ENCODE results near the gene NEK3. TPM values are rescaled to one million over a fixed set of nuclear protein-coding genes. Genes with fewer than 3 reads are reported as not detected.
"Not testable (repeated sequence)": the region's sequence is repeated elsewhere in the genome, so short reads cannot be mapped to it uniquely, and the experiment has no call there.

NEK3 gene, protein sequence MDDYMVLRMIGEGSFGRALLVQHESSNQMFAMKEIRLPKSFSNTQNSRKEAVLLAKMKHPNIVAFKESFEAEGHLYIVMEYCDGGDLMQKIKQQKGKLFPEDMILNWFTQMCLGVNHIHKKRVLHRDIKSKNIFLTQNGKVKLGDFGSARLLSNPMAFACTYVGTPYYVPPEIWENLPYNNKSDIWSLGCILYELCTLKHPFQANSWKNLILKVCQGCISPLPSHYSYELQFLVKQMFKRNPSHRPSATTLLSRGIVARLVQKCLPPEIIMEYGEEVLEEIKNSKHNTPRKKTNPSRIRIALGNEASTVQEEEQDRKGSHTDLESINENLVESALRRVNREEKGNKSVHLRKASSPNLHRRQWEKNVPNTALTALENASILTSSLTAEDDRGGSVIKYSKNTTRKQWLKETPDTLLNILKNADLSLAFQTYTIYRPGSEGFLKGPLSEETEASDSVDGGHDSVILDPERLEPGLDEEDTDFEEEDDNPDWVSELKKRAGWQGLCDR
- 11.0 and 11.2 TPM in 2 replicates for total RNA-seq
- polyA plus RNA-seq, result 11.0 and 15.3 TPM in 2 replicates

- Histone ChIP-seq H3K4me2 (peak within 1 kb of the TSS; percentile 74), H2AFZ (peak within 1 kb of the TSS; percentile 76), H3K9me3 (ENCODE audit: low read depth) (no peaks in the 10 kb centered on the region), H3K36me3 (replicated peaks; ENCODE audit: insufficient read depth, low read depth) (no peaks in the 10 kb centered on the region), H3K4me1 (ENCODE audit: insufficient read depth) (peaks cover 16% of the 10 kb centered on the region), H3K79me2 (peaks cover 6% of the 10 kb centered on the region), H3K4me3 (peak within 1 kb of the TSS; percentile 66), H3K27me3 (no peaks in the 10 kb centered on the region), H3K9me2 (replicated peaks; ENCODE audit: insufficient read depth) (no peaks in the 10 kb centered on the region), H3K27ac (peak within 1 kb of the TSS; percentile 90), H4K20me1 (ENCODE audit: insufficient read depth, poor library complexity, severe bottlenecking) (no peaks in the 10 kb centered on the region)
- WGBS (ENCODE audit: low lambda C conversion rate, missing lambda C conversion rate), result 5% methylated on average over 58 of the region's 74 CpGs
- TF ChIP-seq CTCF (IDR thresholded peaks at IDR 0.05; ENCODE audit: poor library complexity), result no peak
- no peak for TF ChIP-seq EZH2phosphoT487 (IDR thresholded peaks at IDR 0.05; ENCODE audit: low read depth, severe bottlenecking, unreplicated experiment)
- no peak for TF ChIP-seq EZH2 (IDR thresholded peaks at IDR 0.05; ENCODE audit: borderline replicate concordance)
- DNase-seq (ENCODE audit: low spot score), result peak; percentile 84
Observed at GRCh38 chr13:52159159-52159982, at the start of gene NEK3. Gene NEK3 (minus strand): TSS chr13:52159597. CDS start chr13:52156191, 3,406 bp downstream.

- 81% methylated on average over 6 of the region's 6 CpGs for WGBS (ENCODE audit: low lambda C conversion rate, missing lambda C conversion rate)
- H3K4me2 ChIP-seq; DNase-seq (ENCODE audit: low spot score): not testable (repeated sequence)
Observed at GRCh38 chr13:52208384-52208783, 49.0 kb upstream of the NEK3 start.

DNA sequence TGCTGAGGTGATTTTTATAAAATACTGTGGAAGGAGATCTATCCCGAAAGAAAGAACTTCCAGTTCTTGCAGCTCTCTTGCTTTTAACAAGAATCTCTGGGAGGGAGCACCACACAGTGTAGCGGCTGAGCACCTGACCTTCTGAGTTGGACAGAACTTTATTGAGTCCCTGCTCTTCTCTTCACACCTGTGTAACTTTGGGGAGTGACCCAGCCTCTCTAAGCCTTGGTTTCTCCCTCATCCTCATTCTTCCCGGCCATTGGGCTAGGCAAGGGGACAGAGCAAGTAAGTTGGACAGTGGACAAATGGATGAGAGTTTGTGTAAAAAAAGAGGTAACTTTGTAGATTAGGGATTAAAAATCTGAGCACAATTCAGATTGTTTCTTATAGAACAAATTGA, 48.5 kb upstream of the NEK3 start:
- not testable (repeated sequence) for H3K27ac ChIP-seq; H3K4me3 ChIP-seq; H4K20me1 ChIP-seq (ENCODE audit: insufficient read depth, poor library complexity, severe bottlenecking); H3K4me2 ChIP-seq; DNase-seq (ENCODE audit: low spot score); H3K9me2 ChIP-seq (replicated peaks; ENCODE audit: insufficient read depth); H3K27me3 ChIP-seq; H3K36me3 ChIP-seq (replicated peaks; ENCODE audit: insufficient read depth, low read depth); H3K79me2 ChIP-seq; H2AFZ ChIP-seq; H3K9me3 ChIP-seq (ENCODE audit: low read depth)
- 93% methylated on average over 3 of the region's 3 CpGs for WGBS (ENCODE audit: low lambda C conversion rate, missing lambda C conversion rate)
- H3K4me1 ChIP-seq (ENCODE audit: insufficient read depth), result peaks cover 12% of the 10 kb centered on the region

More at GRCh38 chr13:52208384-52208783, 49.0 kb upstream of the NEK3 start:
- H3K27me3 ChIP-seq; H3K79me2 ChIP-seq; H3K9me3 ChIP-seq (ENCODE audit: low read depth); H3K9me2 ChIP-seq (replicated peaks; ENCODE audit: insufficient read depth); H3K4me3 ChIP-seq; H4K20me1 ChIP-seq (ENCODE audit: insufficient read depth, poor library complexity, severe bottlenecking); H3K27ac ChIP-seq; H2AFZ ChIP-seq; H3K36me3 ChIP-seq (replicated peaks; ENCODE audit: insufficient read depth, low read depth): not testable (repeated sequence)
- H3K4me1 ChIP-seq (ENCODE audit: insufficient read depth), result peaks cover 12% of the 10 kb centered on the region

GRCh38 chr13:52207337-52207736, 47.9 kb upstream of the NEK3 start:
- not testable (repeated sequence) for DNase-seq (ENCODE audit: low spot score); H3K9me3 ChIP-seq (ENCODE audit: low read depth); H3K4me2 ChIP-seq; H3K36me3 ChIP-seq (replicated peaks; ENCODE audit: insufficient read depth, low read depth); H3K27ac ChIP-seq; H2AFZ ChIP-seq; H3K79me2 ChIP-seq; H3K4me3 ChIP-seq; H4K20me1 ChIP-seq (ENCODE audit: insufficient read depth, poor library complexity, severe bottlenecking); H3K27me3 ChIP-seq; H3K9me2 ChIP-seq (replicated peaks; ENCODE audit: insufficient read depth)
- H3K4me1 ChIP-seq (ENCODE audit: insufficient read depth), result peaks cover 12% of the 10 kb centered on the region
- WGBS (ENCODE audit: low lambda C conversion rate, missing lambda C conversion rate), result 96% methylated on average over 2 of the region's 2 CpGs

- H3K4me3 ChIP-seq; H3K4me2 ChIP-seq; H3K36me3 ChIP-seq (replicated peaks; ENCODE audit: insufficient read depth, low read depth); H2AFZ ChIP-seq; H3K9me2 ChIP-seq (replicated peaks; ENCODE audit: insufficient read depth); H3K27me3 ChIP-seq; H3K9me3 ChIP-seq (ENCODE audit: low read depth); DNase-seq (ENCODE audit: low spot score); H3K79me2 ChIP-seq; H4K20me1 ChIP-seq (ENCODE audit: insufficient read depth, poor library complexity, severe bottlenecking): not testable (repeated sequence)
- H3K4me1 ChIP-seq (ENCODE audit: insufficient read depth), result peaks cover 12% of the 10 kb centered on the region
- H3K27ac ChIP-seq, result peak overlapping the region; percentile 44
- 75% methylated on average over 4 of the region's 4 CpGs for WGBS (ENCODE audit: low lambda C conversion rate, missing lambda C conversion rate)
Observed at GRCh38 chr13:52204546-52204945, 45.1 kb upstream of the NEK3 start.

GRCh38 chr13:52203864-52204263, 44.5 kb upstream of the NEK3 start:
- not testable (repeated sequence) for H3K79me2 ChIP-seq; H3K27me3 ChIP-seq; H4K20me1 ChIP-seq (ENCODE audit: insufficient read depth, poor library complexity, severe bottlenecking); H3K9me3 ChIP-seq (ENCODE audit: low read depth); H3K9me2 ChIP-seq (replicated peaks; ENCODE audit: insufficient read depth); H3K4me3 ChIP-seq; H3K36me3 ChIP-seq (replicated peaks; ENCODE audit: insufficient read depth, low read depth); H2AFZ ChIP-seq; H3K4me2 ChIP-seq
- Histone ChIP-seq H3K27ac (peak overlapping the region; percentile 76), H3K4me1 (ENCODE audit: insufficient read depth) (peaks cover 12% of the 10 kb centered on the region)
- peak; percentile 83 for DNase-seq (ENCODE audit: low spot score)
- WGBS (ENCODE audit: low lambda C conversion rate, missing lambda C conversion rate), result 38% methylated on average over 1 of the region's 1 CpG

DNA sequence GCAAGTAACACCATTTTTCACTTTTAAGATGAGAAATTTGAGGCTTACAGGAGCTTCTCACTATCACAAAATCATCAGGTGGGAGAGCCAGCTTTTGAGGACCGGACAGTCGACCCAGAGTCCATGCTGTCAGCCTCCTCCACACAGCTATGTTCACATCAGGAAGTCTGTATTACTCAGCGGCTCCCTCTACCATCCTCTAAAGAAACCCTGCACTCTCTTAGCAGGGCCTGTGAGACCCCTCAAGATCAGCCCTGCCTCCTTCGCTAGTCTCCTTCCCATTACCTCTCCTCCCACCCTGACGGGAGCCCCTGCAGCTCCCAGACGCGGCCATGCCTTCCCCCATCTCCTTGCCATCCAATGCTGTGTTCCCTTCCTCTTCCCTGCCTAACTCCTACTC, 43.1 kb upstream of the NEK3 start:
- WGBS (ENCODE audit: low lambda C conversion rate, missing lambda C conversion rate), result 71% methylated on average over 7 of the region's 7 CpGs
- not testable (repeated sequence) for H2AFZ ChIP-seq; DNase-seq (ENCODE audit: low spot score); H3K9me2 ChIP-seq (replicated peaks; ENCODE audit: insufficient read depth); H3K9me3 ChIP-seq (ENCODE audit: low read depth); H3K79me2 ChIP-seq; H4K20me1 ChIP-seq (ENCODE audit: insufficient read depth, poor library complexity, severe bottlenecking); H3K4me2 ChIP-seq; H3K4me3 ChIP-seq; H3K27ac ChIP-seq; H3K27me3 ChIP-seq; H3K36me3 ChIP-seq (replicated peaks; ENCODE audit: insufficient read depth, low read depth)
- peaks cover 12% of the 10 kb centered on the region for H3K4me1 ChIP-seq (ENCODE audit: insufficient read depth)
